Inflammatory macrophage treated with lipopolysaccharide for 1 hour (primary cell): ENCODE data around the gene RNF34.

Experiments
- DNase-seq, 2 donors: peaks; one replicate each; pipeline ENCODE4 v3.0.0-alpha.2; 2020 to 2022

Gene RNF34

GRCh38 chr12:121467638-121468498 is 68.0 kb downstream of the RNF34 start:
- DNase-seq: no peak

GRCh38 chr12:121468499-121468801 is 68.5 kb downstream of the RNF34 start:
- DNase-seq: no peak

- no peak for DNase-seq
Observed at GRCh38 chr12:121470751-121471150, 70.8 kb downstream of the RNF34 start.

- no peak for DNase-seq
Observed at GRCh38 chr12:121472150-121472905, 72.4 kb downstream of the RNF34 start.
